Kidney epithelial cell (primary cell): Measurements from ENCODE around the gene OR2M4. TPM values are rescaled to one million over a fixed set of nuclear protein-coding genes. Genes with fewer than 3 reads are reported as not detected.

Source experiments
- DNase-seq: peaks from one replicate; pipeline ENCODE4 v3.0.0-alpha.2; 2010; ENCODE audit warnings: low read depth
- H3K27me3 ChIP-seq: 2 replicates; pipeline ENCODE4 v1.6.0; 2011; ENCODE audit warnings: low read length; ENCODE audit not compliant: control insufficient read depth, insufficient read depth
- H3K36me3 ChIP-seq: 2 replicates; pipeline ENCODE4 v1.5.1; 2011; ENCODE audit warnings: low read length; ENCODE audit not compliant: control insufficient read depth, insufficient read depth
- H3K4me3 ChIP-seq: 2 replicates; pipeline ENCODE4 v1.5.1; 2011; ENCODE audit warnings: low read depth, mild to moderate bottlenecking, control low read depth, low read length
- total RNA-seq: library from RNA; depleted of rRNA; stranded (reverse); fragments of >200 nt; gene quantifications from 2 replicates; pipeline ENCODE4 v1.2.3, GENCODE V29; 2015
- TF ChIP-seq, protein P1 (sequence below): IDR thresholded peaks from 2 replicates; pipeline ENCODE4 v1.5.1; 2011; ENCODE audit warnings: mild to moderate bottlenecking, moderate library complexity, low read length, control low read depth, inconsistent platforms; ENCODE audit not compliant: insufficient read depth, poor library complexity, severe bottlenecking

OR2M4 gene, protein sequence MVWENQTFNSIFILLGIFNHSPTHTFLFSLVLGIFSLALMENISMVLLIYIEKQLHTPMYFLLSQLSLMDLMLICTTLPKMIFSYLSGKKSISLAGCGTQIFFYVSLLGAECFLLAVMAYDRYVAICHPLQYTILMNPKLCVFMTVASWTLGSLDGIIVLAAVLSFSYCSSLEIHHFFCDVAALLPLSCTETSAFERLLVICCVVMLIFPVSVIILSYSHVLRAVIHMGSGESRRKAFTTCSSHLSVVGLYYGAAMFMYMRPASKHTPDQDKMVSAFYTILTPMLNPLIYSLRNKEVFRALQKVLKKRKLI
- total RNA-seq: not detected in 2 replicates

DNA sequence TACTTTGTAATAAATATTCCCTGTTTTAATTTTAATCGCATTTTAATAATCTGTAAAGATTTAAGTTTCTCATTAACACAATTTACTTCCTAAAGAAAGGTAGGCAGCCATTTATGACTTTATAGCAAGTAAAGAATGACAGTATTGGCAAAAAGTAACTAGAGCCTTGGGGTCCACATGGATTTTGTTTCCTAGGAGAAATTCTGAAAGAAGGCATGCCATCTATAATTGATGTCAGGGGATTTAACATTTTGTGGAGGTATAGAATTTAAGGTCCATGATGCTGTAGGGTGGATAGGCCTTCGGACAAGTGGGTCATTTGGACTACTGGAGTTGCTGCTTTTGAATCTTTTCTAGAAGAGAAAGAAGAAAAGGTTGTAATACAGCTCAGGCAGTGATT is at the start of gene OR2M4:
OR2M4 (plus strand) TSS at position 301 of the 400 bp plus-strand sequence. CDS start 7,512 bp downstream, outside the sequence.
- DNase-seq: no peak

DNA sequence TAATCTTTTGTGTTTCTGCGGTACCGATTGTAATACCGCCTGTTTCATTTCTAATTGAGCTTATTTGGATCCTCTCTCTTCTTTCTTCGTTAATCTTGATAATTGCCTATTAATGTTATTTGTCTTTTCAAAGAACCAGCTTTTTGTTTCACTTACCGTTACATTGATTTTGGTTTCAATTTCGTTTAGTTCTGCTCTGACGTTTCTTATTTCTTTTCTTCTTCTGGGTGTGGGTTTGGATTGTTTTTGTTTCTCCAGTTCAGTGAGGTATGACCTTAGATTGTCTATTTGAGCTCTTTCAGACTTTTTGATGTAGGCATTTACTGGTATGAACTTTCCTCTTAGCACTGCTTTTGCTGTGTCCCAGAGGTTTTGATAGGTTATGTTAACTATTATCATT is 47.2 kb upstream of the OR2M4 start:
- no peak overlapping the region for H3K4me3 ChIP-seq
- TF ChIP-seq, protein P1, sequence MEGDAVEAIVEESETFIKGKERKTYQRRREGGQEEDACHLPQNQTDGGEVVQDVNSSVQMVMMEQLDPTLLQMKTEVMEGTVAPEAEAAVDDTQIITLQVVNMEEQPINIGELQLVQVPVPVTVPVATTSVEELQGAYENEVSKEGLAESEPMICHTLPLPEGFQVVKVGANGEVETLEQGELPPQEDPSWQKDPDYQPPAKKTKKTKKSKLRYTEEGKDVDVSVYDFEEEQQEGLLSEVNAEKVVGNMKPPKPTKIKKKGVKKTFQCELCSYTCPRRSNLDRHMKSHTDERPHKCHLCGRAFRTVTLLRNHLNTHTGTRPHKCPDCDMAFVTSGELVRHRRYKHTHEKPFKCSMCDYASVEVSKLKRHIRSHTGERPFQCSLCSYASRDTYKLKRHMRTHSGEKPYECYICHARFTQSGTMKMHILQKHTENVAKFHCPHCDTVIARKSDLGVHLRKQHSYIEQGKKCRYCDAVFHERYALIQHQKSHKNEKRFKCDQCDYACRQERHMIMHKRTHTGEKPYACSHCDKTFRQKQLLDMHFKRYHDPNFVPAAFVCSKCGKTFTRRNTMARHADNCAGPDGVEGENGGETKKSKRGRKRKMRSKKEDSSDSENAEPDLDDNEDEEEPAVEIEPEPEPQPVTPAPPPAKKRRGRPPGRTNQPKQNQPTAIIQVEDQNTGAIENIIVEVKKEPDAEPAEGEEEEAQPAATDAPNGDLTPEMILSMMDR: no peak
- no peaks in the 10 kb centered on the region for H3K27me3 ChIP-seq
- no peaks in the 10 kb centered on the region for H3K36me3 ChIP-seq
- no peak for DNase-seq

More for the DNA sequence above, at the start of gene OR2M4:
- Histone ChIP-seq H3K36me3 (no peaks in the 10 kb centered on the region), H3K4me3 (no peak within 1 kb of the TSS), H3K27me3 (no peaks in the 10 kb centered on the region)
- TF ChIP-seq, protein P1: no peak

DNA sequence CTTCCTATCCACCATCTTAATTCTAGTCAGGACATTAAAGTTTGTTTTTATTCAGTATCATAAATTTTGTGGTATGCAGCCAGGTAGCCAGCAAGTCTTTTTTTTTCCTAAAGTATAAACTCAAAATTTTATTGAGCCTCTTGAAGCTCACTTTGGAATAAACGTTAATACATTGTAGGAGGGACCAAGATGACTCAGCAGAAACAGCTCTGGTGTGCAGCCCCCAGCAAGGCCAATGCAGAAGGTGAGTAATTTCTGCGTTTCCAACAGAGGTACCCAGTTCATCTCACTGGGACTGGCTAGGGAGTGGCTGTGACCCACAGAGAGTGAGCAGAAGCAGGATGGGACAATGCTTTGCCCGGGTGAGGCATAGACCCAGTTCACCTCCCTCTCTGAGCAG is 43.9 kb upstream of the OR2M4 start:
- no peak overlapping the region for H3K4me3 ChIP-seq
- TF ChIP-seq, protein P1: no peak
- no peak for DNase-seq
- no peaks in the 10 kb centered on the region for H3K36me3 ChIP-seq
- no peaks in the 10 kb centered on the region for H3K27me3 ChIP-seq

DNA sequence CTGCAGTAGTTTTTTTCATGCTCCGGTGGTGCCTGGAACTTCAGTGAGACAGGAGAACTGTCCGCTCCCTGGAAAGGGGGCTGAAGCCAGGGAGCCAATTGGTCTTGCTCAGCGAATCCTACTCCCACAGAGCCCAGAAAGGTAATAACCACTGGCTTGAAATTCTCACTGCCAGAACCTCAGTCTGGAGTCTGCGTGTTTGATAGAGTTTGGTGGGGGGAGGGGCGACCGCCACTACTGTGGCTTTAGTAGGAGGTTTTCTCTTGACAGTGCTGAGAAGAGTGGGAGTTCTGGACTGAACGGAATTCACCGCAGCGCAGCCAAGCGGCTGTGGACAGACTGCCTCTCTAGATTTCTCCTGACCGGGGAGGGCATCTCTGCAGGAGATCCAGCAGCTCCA is 42.2 kb upstream of the OR2M4 start:
- TF ChIP-seq, protein P1: no peak
- Histone ChIP-seq H3K27me3 (no peaks in the 10 kb centered on the region), H3K4me3 (no peak overlapping the region), H3K36me3 (no peaks in the 10 kb centered on the region)
- DNase-seq: no peak

DNA sequence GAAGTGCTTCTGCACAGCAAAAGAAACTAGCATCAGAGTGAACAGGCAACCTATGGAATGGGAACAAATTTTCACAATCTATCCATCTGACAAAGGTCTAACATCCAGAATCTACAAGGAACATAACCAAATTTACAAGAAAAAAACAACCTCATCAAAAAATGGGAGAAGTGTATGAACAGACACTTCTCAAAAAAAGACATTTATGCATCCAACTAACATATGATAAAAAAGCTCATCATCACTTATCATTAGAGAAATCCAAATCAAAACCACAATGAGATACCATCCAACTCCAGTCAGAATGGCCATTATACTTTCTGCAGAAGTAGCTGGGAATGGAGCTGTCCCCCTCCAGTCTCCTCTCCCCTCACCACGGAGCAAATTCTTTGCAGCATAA is 37.1 kb upstream of the OR2M4 start:
- no peaks in the 10 kb centered on the region for H3K27me3 ChIP-seq
- TF ChIP-seq, protein P1: no peak
- no peak for DNase-seq
- no peaks in the 10 kb centered on the region for H3K36me3 ChIP-seq
- H3K4me3 ChIP-seq: no peak overlapping the region

DNA sequence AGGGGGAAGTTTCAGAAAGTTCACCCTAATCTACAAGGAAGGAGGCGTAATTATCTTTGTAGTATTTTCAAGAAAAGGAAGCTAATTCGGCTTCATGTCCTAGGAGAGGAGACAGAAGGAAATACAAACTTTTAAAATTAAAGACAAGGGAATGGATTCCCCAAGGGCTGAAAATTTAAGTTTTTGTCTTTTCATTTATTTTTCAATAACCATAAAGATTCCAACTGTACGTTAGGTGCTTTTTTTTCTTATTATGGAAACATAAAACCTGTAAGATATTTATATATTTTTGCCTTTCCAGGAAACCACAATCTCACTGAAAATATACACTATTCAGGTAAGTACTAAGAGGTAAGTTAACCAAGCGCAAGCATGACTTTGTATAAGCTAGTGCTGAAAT is 34.3 kb upstream of the OR2M4 start, which contains the start of gene OR2M3:
OR2M3 (plus strand) TSS at position 301 of the 400 bp plus-strand sequence. CDS start 5,803 bp downstream, outside the sequence.
- TF ChIP-seq, protein P1: no peak
- Histone ChIP-seq H3K4me3 (no peak within 1 kb of the TSS), H3K27me3 (no peaks in the 10 kb centered on the region), H3K36me3 (no peaks in the 10 kb centered on the region)
- DNase-seq: no peak
